Left renal cortex interstitium (tissue), 4 donors: ENCODE measurements around the gene EFCAB14. TPM values are rescaled to one million over a fixed set of nuclear protein-coding genes. Genes with fewer than 3 reads are reported as not detected.
"Not testable (repeated sequence)": the region's sequence is repeated elsewhere in the genome, so short reads cannot be mapped to it uniquely, and the experiment has no call there.

ENCODE experiments used
- DNase-seq, 4 donors: peaks; one replicate each; pipeline ENCODE4 v3.0.0-alpha.2; 2013; ENCODE audit warnings: low read depth in 4 of 4, low spot score in 2 of 4, missing footprints in 1 of 4
- polyA plus RNA-seq, 4 donors: library from polyadenylated mRNA; unstranded; fragments of 120-200 nt; gene quantifications; one replicate each; pipeline ENCODE4 v1.2.1, GENCODE V29; 2013; ENCODE audit not compliant: insufficient read length in 4 of 4

Gene EFCAB14
- polyA plus RNA-seq, 4 donors: 90.6 to 109 (median 93.7) TPM

GRCh38 chr1:46724991-46725735 is 6.2 kb upstream of the EFCAB14 start:
- peak in 3 of 4 donors; percentile 27 to 73 (median 42) for DNase-seq

DNA sequence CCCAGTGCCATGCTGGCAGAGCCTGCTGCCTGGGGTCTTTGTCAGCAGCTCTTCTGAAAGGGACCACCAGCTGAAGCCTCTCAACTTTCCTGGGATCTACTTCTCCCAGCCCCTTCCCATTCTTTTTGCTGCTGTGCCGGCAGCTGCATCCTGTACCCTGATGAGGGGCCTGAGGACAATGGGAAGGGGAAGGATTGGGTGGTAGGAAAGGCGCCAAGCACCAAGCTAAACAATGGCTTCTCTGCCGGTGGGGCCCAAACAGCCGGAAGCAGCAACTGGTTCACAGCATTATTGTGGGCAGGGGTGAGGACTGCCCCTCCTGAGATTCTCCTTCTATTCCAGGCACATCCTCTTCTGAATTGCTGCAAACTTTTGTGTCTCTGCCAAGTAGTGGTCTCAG is 5.0 kb upstream of the EFCAB14 start:
- no peak for DNase-seq

- no peak for DNase-seq
These were observed 2.8 kb upstream of the EFCAB14 start for GRCh38 chr1:46721686-46722205.

- no peak for DNase-seq
These were observed 2.3 kb upstream of the EFCAB14 start for GRCh38 chr1:46721204-46721603.

GRCh38 chr1:46720319-46720718 is 1.4 kb upstream of the EFCAB14 start:
- not testable (repeated sequence) for DNase-seq

GRCh38 chr1:46719689-46720088 is 775 bp upstream of the EFCAB14 start:
- no peak for DNase-seq

DNA sequence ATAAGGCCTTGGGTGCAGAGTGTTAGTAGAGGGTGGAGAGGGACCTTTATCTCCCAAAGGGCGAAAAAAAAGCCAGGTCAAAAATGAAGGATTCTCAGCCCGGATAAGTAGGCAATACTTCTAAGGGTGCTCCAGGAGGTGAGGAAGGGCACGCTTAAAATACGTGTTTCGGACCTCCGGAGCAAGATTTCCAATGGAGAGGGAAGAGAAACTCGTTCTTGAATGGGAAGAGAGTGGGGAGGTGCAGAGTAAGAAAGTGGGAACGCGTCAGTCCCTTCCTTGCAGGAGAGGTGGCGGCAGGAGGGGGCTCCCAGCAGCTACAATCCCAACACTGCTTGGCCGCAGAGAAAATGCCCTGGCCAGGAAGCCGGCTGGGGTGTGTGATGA is 581 bp downstream of the EFCAB14 start:
- no peak for DNase-seq

DNA sequence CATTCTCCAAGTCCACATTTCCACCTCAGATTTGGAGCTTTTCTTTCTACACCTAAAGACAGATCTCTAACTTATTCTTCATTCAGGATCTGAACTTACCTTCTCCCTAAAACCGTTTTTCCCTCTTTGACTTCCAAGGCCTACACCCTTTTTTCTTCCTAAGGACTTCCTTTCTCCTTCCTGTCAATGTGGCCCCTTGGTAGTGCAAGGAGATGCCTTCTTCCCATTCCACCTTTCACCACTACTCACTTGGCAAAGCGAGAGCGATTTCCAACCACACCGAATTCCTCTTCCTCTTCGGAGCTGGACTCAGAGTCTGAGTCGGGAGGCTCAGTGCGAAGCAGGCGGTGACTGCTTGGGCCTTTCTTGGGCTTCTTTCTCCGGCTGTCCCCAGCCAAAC is 1.3 kb downstream of the EFCAB14 start:
- DNase-seq: no peak

DNA sequence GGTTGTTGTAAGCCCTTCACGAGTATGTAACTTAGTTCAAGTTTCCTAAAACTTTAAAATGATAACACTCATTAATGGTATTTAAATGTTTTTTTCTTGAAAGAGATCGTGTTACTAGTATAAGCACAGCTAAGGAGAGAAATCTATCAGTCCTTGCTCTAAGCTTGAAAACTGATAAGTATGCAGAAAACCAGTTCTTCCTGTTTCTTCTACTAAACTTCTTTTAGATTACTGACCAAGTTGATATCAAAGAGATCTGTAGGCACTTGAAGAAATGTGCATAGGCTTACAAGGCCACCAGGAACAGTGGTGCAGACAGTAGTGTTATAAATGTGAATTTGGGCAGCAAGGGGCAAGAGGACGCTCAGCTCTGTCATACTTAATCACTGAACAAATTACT is 3.9 kb downstream of the EFCAB14 start:
- DNase-seq: no peak

DNA sequence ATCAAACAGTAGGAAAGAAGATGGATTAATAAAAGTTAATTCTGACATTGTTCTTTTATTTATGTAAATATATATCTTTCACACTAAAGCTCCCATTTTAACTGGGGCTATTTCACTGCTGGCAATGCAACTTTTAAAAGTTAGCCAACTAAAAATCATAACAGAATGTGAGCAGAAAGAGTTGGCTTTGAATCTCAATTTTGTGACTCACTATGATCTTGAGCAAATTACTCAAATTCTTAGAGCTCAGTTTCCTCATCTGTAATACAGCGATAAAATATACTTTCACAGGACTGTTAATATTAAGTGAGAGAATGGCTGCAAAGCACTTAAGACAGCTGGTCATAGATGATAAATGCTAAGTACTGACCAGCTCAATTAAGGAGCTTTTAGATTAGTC is 10.8 kb downstream of the EFCAB14 start:
- no peak for DNase-seq

DNA sequence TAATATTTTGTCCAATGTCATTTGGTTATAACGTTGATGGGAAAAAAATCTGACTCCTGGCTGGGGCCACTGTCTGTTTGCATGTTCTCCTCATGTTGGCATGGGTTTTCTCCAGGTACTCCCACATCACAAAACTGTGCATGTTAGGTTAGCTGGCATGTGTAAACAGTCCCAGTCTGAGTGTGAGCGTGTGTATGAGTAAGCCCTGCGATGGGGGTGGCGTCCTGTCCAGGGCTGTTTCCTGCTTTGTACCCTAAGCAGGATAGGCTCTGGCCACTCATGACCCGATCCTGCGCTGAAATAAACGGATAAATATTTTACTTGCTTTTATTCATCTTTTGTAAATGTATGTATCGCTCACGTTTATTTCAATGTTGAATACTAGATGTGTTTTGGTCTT is 13.5 kb downstream of the EFCAB14 start:
- no peak for DNase-seq

DNA sequence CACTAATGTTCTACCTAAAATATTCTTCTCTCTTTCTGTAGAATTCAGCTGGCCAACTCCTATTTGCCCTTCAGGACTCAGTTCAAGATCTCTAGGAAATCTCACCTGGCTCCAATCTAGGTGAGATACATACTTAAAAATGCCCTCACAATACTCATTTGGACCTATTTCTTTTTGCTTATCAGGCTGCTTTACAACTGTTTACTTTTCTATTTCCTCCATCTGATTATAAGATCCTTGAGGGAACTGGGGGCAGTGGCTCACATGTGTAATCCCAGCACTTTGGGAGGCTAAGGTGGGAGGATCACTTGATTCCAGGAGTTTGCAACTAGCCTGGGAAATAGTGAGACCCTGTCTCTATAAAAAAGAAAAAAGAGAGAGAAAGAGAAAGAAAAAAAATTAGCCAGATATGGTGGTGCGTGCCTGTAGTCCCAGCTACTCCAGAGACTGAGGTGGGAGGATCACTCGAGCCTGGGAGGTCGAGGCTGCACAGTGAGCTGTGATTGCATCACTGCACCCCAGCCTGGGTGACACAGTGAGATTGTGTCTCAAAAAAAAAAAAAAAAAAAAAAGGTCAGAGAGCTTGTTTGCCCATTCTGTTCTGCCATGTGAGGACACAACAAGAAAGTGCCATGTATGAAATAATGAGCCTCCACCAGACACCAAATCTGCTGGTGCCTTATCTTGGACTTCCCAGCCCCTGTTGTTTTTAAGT is 14.8 kb downstream of the EFCAB14 start:
- no peak for DNase-seq

DNA sequence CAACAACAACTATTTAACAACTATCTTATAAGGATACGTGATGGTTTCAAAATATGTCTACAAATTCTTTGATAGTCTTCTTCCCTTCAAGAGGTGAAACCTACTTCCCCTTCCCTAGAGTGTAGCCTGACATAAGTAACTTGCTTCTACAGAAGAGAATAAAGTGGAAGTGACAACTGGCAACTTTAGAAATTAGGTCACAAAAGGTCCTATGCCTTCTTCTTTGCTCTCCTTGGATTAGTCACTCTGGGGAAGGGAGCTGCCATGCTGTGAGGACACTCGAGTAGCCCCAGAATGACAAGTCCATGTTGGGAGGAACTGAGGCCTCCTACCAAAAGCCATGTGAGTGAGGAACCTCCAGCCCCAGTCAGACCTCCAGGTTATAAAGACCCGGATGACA is 19.2 kb downstream of the EFCAB14 start:
- no peak for DNase-seq

DNA sequence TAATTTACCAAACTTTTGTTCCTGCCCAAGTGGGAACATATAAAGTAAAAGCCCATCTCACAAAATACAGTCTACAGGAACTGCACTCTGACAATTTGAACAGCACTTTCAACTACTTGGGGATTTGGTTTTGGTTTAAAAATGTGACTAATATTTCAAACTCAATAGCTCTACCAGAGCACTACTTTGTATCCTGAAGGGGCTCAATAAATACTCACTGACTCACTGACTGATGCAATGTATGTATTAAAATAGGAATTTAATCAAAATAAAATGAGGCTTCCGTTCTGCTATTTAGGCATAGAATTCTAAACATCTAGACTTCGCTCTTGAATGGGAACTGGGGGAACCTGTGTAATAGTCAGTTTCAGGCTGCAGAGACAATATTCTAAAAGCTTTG is 21.9 kb downstream of the EFCAB14 start:
- DNase-seq: no peak

- DNase-seq: not testable (repeated sequence)
These were observed 24.2 kb downstream of the EFCAB14 start for GRCh38 chr1:46694676-46695075.

GRCh38 chr1:46692811-46693770 is 25.8 kb downstream of the EFCAB14 start:
- DNase-seq: no peak

GRCh38 chr1:46691997-46692790 is 26.7 kb downstream of the EFCAB14 start:
- DNase-seq: no peak

GRCh38 chr1:46690931-46691421 is 27.9 kb downstream of the EFCAB14 start:
- DNase-seq: no peak

DNA sequence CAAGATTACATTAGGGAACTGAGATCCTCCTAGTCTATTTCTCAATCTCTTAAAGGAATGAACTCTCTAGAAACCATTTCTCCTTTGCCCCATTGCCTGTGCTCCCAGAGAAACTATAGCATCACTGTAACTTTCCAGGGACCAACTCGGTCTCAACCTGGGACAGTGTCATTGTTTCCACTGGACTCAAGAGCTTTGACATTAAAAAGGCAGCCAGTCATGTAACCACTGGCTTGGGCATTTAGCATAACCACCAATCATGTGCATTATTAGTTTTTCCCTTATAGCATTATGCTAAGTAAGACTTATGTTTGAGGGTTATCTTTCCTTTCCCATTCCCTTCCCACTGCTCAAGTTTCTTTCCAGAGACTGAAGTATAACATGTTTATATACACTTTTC is 29.0 kb downstream of the EFCAB14 start:
- DNase-seq: no peak

GRCh38 chr1:46689356-46689755 is 29.6 kb downstream of the EFCAB14 start:
- no peak for DNase-seq
